Measurements from ENCODE around the gene MBOAT1.
A peak's percentile ranks its signal among the peaks of the same experiment; 100 is the strongest.

The MBOAT1 gene

GRCh38 chr6:20203561-20204511 lies 8.4 kb downstream of the MBOAT1 start:
- TF ChIP-seq, protein P1, sequence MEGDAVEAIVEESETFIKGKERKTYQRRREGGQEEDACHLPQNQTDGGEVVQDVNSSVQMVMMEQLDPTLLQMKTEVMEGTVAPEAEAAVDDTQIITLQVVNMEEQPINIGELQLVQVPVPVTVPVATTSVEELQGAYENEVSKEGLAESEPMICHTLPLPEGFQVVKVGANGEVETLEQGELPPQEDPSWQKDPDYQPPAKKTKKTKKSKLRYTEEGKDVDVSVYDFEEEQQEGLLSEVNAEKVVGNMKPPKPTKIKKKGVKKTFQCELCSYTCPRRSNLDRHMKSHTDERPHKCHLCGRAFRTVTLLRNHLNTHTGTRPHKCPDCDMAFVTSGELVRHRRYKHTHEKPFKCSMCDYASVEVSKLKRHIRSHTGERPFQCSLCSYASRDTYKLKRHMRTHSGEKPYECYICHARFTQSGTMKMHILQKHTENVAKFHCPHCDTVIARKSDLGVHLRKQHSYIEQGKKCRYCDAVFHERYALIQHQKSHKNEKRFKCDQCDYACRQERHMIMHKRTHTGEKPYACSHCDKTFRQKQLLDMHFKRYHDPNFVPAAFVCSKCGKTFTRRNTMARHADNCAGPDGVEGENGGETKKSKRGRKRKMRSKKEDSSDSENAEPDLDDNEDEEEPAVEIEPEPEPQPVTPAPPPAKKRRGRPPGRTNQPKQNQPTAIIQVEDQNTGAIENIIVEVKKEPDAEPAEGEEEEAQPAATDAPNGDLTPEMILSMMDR (conservative IDR thresholded peaks at IDR 0.05; ENCODE audit: low read length): no peak
- H3K4me3 ChIP-seq (ENCODE audit: low read length): no peak overlapping the region
- DNase-seq (ENCODE audit: low read depth): no peak

DNA sequence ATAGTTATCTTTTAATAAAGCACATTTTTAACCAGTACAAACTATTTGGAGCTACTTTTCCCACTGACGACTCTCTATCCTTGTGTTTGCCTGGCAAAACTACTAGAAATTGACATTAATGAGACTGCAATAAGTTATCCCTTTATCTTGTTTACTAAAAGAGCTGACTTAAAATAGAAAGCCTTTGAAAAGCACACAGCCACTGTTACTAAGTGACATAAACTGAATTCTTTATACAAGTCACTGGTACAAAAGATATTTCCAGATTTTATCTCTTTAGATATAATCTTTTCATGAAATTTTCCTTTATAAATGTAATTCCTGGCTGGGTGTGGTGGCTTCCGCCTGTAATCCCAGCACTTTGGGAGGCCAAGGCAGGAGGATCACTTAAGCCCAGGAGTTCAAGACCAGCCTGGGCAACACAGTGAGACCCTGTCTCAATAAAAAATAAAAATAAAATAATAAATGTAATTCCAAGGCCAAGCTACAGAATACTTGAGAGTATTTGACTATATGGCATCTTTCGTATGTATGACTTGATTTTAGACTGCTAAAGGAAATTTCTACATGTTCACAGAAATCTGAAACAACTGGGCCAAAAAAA lies 9.5 kb downstream of the MBOAT1 start:
- no peak overlapping the region for H3K4me3 ChIP-seq (ENCODE audit: low read length)
- TF ChIP-seq, protein P1 (conservative IDR thresholded peaks at IDR 0.05; ENCODE audit: low read length): no peak
- DNase-seq (ENCODE audit: low read depth): no peak

DNA sequence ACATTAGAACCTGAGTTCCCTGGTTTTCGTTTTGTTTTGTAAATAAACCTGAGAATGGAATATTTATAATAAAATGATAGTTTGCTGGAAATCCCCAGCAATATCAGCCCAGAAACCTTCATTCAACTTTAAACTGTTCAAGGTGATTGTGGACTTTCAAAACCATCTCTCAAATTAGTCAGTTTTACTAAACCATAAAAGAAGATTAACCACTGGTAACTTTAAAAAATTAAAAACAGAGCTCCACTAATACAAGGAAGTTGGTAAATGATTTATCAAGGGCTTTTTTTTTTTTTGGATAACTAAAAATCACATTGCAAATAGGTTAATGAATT lies 10.0 kb downstream of the MBOAT1 start:
- no peak for DNase-seq (ENCODE audit: low read depth)
- H3K4me3 ChIP-seq (ENCODE audit: low read length): no peak overlapping the region
- TF ChIP-seq, protein P1 (conservative IDR thresholded peaks at IDR 0.05; ENCODE audit: low read length): no peak

- no peak overlapping the region for H3K4me3 ChIP-seq (ENCODE audit: low read length)
- TF ChIP-seq, protein P1 (conservative IDR thresholded peaks at IDR 0.05; ENCODE audit: low read length): no peak
- peak; percentile 5 for DNase-seq (ENCODE audit: low read depth)
Observed at GRCh38 chr6:20200761-20201630, 11.3 kb downstream of the MBOAT1 start.

- no peak overlapping the region for H3K4me3 ChIP-seq (ENCODE audit: low read length)
- no peak for DNase-seq (ENCODE audit: low read depth)
- TF ChIP-seq, protein P1 (conservative IDR thresholded peaks at IDR 0.05; ENCODE audit: low read length): no peak
Observed at GRCh38 chr6:20198775-20199174, 13.5 kb downstream of the MBOAT1 start.

DNA sequence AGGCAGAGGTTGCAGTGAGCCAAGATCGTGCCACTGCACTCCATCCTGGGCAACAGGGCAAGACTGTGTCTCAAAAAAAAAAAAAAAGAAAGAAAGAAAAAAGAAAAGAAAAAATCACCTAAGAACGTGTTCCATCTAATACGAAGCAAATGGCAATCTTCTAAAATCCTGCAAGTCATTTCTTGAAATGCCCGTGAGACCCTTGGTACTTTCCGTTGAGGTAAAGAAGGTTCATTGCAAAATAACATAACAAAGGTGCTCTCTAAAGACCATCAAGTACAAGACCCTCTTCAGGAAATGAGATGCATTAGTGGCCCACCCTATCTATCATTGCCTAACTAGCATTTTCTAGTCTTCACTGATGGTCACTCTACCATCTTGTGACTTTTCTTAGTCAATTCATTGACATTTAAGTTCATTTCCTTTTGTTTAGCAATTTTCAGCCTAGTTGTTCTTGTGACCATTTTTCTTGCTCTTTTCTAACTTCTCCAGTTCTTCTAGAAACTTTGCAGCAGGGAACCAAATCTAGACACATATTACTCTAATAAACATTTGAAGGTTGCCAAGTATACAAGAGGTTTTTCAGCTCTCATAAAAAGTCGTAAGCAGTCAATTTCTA lies 14.0 kb downstream of the MBOAT1 start:
- TF ChIP-seq, protein P1 (conservative IDR thresholded peaks at IDR 0.05; ENCODE audit: low read length): no peak
- no peak for DNase-seq (ENCODE audit: low read depth)
- H3K4me3 ChIP-seq (ENCODE audit: low read length): no peak overlapping the region
